AG09319 (cell line): ENCODE data around the gene FMO5.

Source experiments
- DNase-seq: peaks from one replicate; pipeline ENCODE4 v3.0.0-alpha.2; 2010; ENCODE audit warnings: low read depth; ENCODE audit errors: extremely low read depth
- TF ChIP-seq, protein P1 (sequence below): IDR thresholded peaks from 2 replicates; pipeline ENCODE4 v1.5.1; 2011; ENCODE audit warnings: low read depth, mild to moderate bottlenecking, inconsistent platforms, low read length, moderate library complexity

The FMO5 gene, protein sequence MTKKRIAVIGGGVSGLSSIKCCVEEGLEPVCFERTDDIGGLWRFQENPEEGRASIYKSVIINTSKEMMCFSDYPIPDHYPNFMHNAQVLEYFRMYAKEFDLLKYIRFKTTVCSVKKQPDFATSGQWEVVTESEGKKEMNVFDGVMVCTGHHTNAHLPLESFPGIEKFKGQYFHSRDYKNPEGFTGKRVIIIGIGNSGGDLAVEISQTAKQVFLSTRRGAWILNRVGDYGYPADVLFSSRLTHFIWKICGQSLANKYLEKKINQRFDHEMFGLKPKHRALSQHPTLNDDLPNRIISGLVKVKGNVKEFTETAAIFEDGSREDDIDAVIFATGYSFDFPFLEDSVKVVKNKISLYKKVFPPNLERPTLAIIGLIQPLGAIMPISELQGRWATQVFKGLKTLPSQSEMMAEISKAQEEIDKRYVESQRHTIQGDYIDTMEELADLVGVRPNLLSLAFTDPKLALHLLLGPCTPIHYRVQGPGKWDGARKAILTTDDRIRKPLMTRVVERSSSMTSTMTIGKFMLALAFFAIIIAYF

DNA sequence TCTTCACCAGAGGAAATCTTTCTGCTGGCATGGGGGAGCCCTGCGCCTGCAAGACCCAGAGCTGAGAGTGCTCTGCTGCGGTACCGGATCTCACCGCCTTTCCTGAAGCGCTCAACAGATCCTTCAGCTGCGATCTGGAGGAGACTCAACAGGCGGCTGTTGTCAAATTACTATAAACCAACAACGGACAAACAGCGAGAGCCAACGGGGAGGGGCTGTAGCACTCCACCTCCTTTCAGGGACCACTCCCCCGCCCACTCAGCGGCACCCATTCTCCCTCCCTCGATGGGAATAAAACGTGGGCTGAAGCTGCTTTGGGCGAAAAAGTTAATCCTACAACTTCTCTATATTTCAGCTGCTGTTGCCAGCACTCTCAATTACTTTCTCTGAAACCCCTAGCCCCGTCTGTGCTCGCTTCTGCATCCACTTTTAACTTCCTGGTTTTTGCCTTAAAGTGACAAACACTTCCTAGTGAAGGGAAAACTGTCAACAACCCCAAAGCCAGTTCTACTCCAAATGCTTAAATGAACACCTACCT lies at the start of gene FMO5:
FMO5 (minus strand) TSS at position 147 of the 538 bp plus-strand sequence. CDS start 310 bp downstream, outside the sequence.
- TF ChIP-seq, protein P1, sequence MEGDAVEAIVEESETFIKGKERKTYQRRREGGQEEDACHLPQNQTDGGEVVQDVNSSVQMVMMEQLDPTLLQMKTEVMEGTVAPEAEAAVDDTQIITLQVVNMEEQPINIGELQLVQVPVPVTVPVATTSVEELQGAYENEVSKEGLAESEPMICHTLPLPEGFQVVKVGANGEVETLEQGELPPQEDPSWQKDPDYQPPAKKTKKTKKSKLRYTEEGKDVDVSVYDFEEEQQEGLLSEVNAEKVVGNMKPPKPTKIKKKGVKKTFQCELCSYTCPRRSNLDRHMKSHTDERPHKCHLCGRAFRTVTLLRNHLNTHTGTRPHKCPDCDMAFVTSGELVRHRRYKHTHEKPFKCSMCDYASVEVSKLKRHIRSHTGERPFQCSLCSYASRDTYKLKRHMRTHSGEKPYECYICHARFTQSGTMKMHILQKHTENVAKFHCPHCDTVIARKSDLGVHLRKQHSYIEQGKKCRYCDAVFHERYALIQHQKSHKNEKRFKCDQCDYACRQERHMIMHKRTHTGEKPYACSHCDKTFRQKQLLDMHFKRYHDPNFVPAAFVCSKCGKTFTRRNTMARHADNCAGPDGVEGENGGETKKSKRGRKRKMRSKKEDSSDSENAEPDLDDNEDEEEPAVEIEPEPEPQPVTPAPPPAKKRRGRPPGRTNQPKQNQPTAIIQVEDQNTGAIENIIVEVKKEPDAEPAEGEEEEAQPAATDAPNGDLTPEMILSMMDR: peak; percentile 5; the same call in 1 of the 2 replicates
- no peak for DNase-seq

DNA sequence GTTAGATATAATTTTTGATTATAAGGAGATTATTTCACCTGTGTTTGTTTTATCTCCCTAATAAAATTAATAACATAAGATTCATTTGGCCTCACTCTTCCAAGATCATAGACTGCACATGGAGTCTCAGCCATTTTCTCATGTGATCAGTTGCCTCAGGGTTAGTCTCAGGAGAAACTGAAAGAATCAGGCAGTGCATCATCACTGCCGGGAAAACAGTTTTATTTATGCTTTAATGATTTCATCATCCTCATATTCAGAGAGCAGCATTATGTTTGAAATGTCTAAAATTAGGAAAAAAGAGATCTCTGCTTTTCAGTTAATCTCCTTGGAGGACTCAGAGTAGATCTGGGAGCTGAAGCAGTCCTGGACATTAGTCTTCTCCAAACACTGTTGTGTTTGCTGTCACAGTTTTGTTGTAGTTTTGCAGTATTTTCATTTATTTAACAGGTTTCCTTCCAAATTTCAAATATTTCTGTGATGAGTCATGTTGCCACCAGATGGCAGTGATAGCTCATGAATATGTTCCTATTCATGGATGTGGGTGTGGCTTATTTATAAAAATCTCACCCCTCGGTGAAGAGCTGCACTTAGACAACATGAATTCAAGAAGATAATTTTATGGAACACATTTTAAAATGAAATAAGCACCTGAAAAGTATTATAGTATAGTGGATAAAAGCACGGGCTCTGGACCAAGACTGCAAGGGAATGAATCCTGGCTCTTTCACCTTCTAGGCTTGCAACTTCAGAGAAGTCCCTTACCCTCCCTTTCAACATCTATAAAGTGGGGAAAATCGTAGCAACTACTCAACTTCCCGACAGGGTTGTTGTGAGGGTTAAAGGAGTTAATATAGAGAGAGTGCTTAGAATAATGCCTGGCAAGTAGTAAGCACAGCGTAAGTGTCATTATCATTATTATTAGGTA lies 48.5 kb upstream of the FMO5 start:
- peak; percentile 65 for DNase-seq
- TF ChIP-seq, protein P1: peak; percentile 32

DNA sequence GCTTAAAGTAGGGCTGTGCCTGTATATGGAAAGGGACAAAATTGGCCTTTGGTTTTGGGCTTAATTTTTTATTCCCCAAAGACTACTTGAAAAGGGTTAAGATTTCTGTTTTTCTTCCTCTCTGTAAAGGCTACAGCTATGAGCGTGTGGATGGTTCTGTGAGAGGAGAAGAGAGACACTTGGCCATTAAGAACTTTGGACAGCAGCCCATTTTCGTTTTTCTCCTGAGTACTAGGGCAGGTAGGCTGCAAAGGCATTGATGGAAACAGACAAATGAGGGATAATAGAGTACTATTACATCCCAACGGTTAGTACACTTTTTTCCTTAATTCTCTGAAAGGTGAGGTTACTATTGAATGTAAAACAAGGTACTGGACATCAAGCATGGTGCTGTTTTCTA lies 46.9 kb upstream of the FMO5 start:
- TF ChIP-seq, protein P1: no peak

DNA sequence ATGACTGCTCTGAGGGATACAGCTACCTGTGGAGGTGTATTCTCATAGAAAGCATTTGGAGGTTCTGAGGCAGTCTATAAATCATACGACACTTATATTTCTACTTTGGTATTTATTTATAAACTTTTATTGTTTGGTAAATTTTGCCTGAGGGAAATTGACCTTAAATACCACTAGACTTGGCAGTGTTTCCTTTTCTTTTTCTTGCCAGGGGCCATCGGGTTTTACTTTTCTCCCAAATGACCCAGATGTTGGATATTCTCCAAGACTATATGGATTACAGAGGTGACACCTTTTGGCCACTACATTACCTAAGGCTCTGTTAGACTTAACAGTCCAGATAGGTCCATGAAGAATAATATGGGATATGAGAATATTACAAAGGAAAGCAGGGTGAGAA lies 45.6 kb upstream of the FMO5 start:
- DNase-seq: no peak
- TF ChIP-seq, protein P1: no peak

More for the DNA sequence above, 46.9 kb upstream of the FMO5 start:
- DNase-seq: no peak

DNA sequence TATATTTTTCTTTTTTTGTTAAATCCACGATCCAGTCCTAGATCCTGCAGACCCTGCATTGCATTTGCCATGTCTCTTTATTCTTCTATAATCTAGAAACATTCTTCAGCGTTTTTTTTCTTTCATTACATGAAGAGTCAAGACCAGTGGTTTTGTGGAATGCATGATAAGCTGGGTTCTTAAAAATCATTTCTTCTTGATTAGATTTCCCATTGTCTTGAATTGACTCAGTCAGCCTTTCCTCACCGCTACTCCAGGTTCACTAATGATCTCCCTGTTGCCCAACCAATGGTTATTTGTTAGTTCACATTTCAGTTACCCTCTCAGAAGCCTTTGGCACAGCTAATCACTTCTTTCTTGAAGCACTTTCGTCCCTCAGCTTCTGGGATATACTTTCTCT lies 42.6 kb upstream of the FMO5 start:
- DNase-seq: no peak
- TF ChIP-seq, protein P1: no peak

DNA sequence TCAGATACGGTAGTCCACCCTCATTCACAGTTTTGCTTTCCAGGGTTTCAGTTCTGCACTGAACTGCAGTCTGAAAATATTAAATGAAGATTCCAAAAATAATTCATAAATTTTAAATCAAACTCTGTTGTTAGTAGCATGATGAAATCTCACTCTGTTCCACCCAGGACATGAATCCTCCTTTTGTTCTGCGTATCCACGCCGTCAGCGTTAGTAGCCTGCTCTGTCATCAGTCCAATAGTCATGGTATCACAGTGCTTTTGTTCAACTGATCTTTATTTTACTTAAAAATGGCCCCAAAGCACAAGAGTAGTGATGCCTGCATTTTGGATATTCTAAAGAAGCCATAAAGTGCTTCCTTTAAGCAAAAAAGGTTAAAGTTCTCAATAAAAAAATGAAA lies 41.2 kb upstream of the FMO5 start:
- TF ChIP-seq, protein P1: no peak
- DNase-seq: no peak
